A673 (cell line): ENCODE results near the gene EPHB4. TPM values are rescaled to one million over a fixed set of nuclear protein-coding genes. Genes with fewer than 3 reads are reported as not detected.
"Not testable (repeated sequence)": the region's sequence is repeated elsewhere in the genome, so short reads cannot be mapped to it uniquely, and the experiment has no call there.

Source experiments
- BruUV-seq: library from RNA; stranded (reverse); fragments of 400-500 nt; replicated peaks from 2 replicates; lab custom pipeline; 2021; lab: Mats Ljungman, UMichigan
- CTCF ChIA-PET: fragments of 300-600 bp; sonication (Branson Sonifier 250); formaldehyde crosslinking; loops from one replicate; lab custom pipeline; 2022; ENCODE audit warnings: antibody characterized with exemption; lab: Charles Lee
- POLR2A ChIA-PET: fragments of 300-600 bp; sonication (Branson Sonifier 250); formaldehyde crosslinking; loops from one replicate; lab custom pipeline; 2022; ENCODE audit warnings: antibody characterized with exemption; ENCODE audit not compliant: low non-redundant PET; lab: Charles Lee
- DNase-seq: peaks from one replicate; pipeline ENCODE4 v3.0.0-alpha.2; 2015; ENCODE audit warnings: low spot score
- H3K27ac ChIP-seq: fragments of 200-600 bp; sonication (generic); 2 replicates; pipeline ENCODE4 v1.5.1; 2016; ENCODE audit warnings: mixed run types, low read depth, mild to moderate bottlenecking, mixed read lengths, antibody characterized with exemption, low read length; ENCODE audit not compliant: poor library complexity, severe bottlenecking
- H3K27me3 ChIP-seq: fragments of 200-600 bp; sonication (generic); replicated peaks from 2 replicates; pipeline ENCODE4 v1.6.1; 2017; ENCODE audit warnings: mixed run types, low read depth, mild to moderate bottlenecking, mixed read lengths, antibody characterized with exemption, low read length; ENCODE audit not compliant: insufficient read depth, poor library complexity
- H3K36me3 ChIP-seq: fragments of 200-600 bp; sonication (generic); 2 replicates; pipeline ENCODE4 v1.6.1; 2016; ENCODE audit warnings: mixed run types, mild to moderate bottlenecking, mixed read lengths, antibody characterized with exemption, low read length; ENCODE audit not compliant: insufficient read depth, poor library complexity, severe bottlenecking
- H3K4me1 ChIP-seq: fragments of 200-600 bp; sonication (generic); 2 replicates; pipeline ENCODE4 v1.6.1; 2017; ENCODE audit warnings: mixed run types, mild to moderate bottlenecking, mixed read lengths, antibody characterized with exemption, low read length; ENCODE audit not compliant: insufficient read depth, poor library complexity, severe bottlenecking
- H3K4me3 ChIP-seq: fragments of 200-600 bp; sonication (generic); 2 replicates; pipeline ENCODE4 v1.5.1; 2016; ENCODE audit warnings: low read depth, mixed run types, mild to moderate bottlenecking, mixed read lengths, low read length; ENCODE audit not compliant: poor library complexity, severe bottlenecking
- H3K9me3 ChIP-seq: fragments of 200-600 bp; sonication (generic); 2 replicates; pipeline ENCODE4 v1.6.1; 2016; ENCODE audit warnings: mixed run types, low read depth, mild to moderate bottlenecking, mixed read lengths, antibody characterized with exemption, low read length; ENCODE audit not compliant: poor library complexity, severe bottlenecking
- CTCF ChIP-seq: fragments of 300-800, 200-600 bp; sonication (generic); conservative IDR thresholded peaks from 2 replicates; pipeline ENCODE4 v1.5.1; 2017; ENCODE audit warnings: low read depth, mild to moderate bottlenecking, antibody characterized with exemption, low read length, moderate library complexity, mixed read lengths
- EZH2 ChIP-seq: fragments of 200-600 bp; sonication (generic); IDR thresholded peaks from 2 replicates; pipeline ENCODE4 v1.6.1; 2017; ENCODE audit warnings: borderline replicate concordance, low read depth, mild to moderate bottlenecking, mixed read lengths, antibody characterized with exemption, low read length; ENCODE audit not compliant: poor library complexity, severe bottlenecking
- intact Hi-C: fragments of 100-400 bp; cut with micrococcal nuclease; formaldehyde crosslinking; loops from one replicate; pipeline ENCODE4 v1.10.0; 2022; ENCODE audit not compliant: unreplicated experiment
- total RNA-seq: library from RNA; stranded (reverse); gene quantifications from 2 replicates; pipeline ENCODE4 v1.2.3, GENCODE V29; 2021

The EPHB4 gene
- total RNA-seq, 1 experiment from 2014 or later = 90.4 TPM

- Histone ChIP-seq H3K27ac (no peak overlapping the region), H3K27me3 (no peaks in the 10 kb centered on the region), H3K36me3 (no peaks in the 10 kb centered on the region), H3K9me3 (no peaks in the 10 kb centered on the region), H3K4me1 (no peaks in the 10 kb centered on the region), H3K4me3 (no peak overlapping the region)
- no peak for DNase-seq
- CTCF ChIA-PET = interaction anchor here (0.5 kb wide), 1 partner anchor 32 kb away, joined by 4 read pairs; the partner anchor contains the start of gene EPHB4
- intact Hi-C loops = no loop called here
- BruUV-seq = no TSS peak
- POLR2A ChIA-PET = no interaction called here
- TF ChIP-seq EZH2 (no peak), CTCF (no peak)
Observed at GRCh38 chr7:100859856-100860255, 32.5 kb upstream of the EPHB4 start.

GRCh38 chr7:100856871-100857282 is 29.6 kb upstream of the EPHB4 start:
- intact Hi-C loops = no loop called here
- Histone ChIP-seq H3K36me3 (no peaks in the 10 kb centered on the region), H3K9me3 (no peaks in the 10 kb centered on the region), H3K27me3 (no peaks in the 10 kb centered on the region), H3K27ac (no peak overlapping the region), H3K4me3 (no peak overlapping the region), H3K4me1 (peaks cover 6% of the 10 kb centered on the region)
- no peak for DNase-seq
- ChIA-PET CTCF (no interaction called here), POLR2A (no interaction called here)
- TF ChIP-seq CTCF = no peak
- TF ChIP-seq EZH2 = no peak
- no TSS peak for BruUV-seq

GRCh38 chr7:100855515-100855914 is 28.2 kb upstream of the EPHB4 start:
- H3K9me3 ChIP-seq = no peaks in the 10 kb centered on the region
- peaks cover 9% of the 10 kb centered on the region for H3K4me1 ChIP-seq
- no peak overlapping the region for H3K4me3 ChIP-seq
- DNase-seq = no peak
- ChIA-PET CTCF (no interaction called here), POLR2A (no interaction called here)
- H3K36me3 ChIP-seq = no peaks in the 10 kb centered on the region
- no peak for TF ChIP-seq CTCF
- no peak for TF ChIP-seq EZH2
- no peaks in the 10 kb centered on the region for H3K27me3 ChIP-seq
- intact Hi-C loops = no loop called here
- BruUV-seq = no TSS peak
- H3K27ac ChIP-seq = no peak overlapping the region

GRCh38 chr7:100854899-100855298 is 27.6 kb upstream of the EPHB4 start:
- H3K4me3 ChIP-seq, DNase-seq, H3K27me3 ChIP-seq, H3K9me3 ChIP-seq, BruUV-seq, H3K27ac ChIP-seq, H3K36me3 ChIP-seq, H3K4me1 ChIP-seq, POLR2A ChIA-PET, intact Hi-C loops, CTCF ChIA-PET: not testable (repeated sequence)
